ENCODE measurements around the gene EEPD1. TPM values are rescaled to one million over a fixed set of nuclear protein-coding genes. Genes with fewer than 3 reads are reported as not detected.

Gene EEPD1
- total RNA-seq, 1 donor from 2014 or later, result 7.1 TPM

GRCh38 chr7:36286226-36286625 is 133.2 kb downstream of the EEPD1 start:
- intact Hi-C loops (cut with micrococcal nuclease), result no loop called here
- no peaks in the 10 kb centered on the region for H3K9me3 ChIP-seq (replicated peaks)
- no peak overlapping the region for H3K4me3 ChIP-seq
- TF ChIP-seq, protein P1, sequence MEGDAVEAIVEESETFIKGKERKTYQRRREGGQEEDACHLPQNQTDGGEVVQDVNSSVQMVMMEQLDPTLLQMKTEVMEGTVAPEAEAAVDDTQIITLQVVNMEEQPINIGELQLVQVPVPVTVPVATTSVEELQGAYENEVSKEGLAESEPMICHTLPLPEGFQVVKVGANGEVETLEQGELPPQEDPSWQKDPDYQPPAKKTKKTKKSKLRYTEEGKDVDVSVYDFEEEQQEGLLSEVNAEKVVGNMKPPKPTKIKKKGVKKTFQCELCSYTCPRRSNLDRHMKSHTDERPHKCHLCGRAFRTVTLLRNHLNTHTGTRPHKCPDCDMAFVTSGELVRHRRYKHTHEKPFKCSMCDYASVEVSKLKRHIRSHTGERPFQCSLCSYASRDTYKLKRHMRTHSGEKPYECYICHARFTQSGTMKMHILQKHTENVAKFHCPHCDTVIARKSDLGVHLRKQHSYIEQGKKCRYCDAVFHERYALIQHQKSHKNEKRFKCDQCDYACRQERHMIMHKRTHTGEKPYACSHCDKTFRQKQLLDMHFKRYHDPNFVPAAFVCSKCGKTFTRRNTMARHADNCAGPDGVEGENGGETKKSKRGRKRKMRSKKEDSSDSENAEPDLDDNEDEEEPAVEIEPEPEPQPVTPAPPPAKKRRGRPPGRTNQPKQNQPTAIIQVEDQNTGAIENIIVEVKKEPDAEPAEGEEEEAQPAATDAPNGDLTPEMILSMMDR (IDR thresholded peaks at IDR 0.05; ENCODE audit: borderline replicate concordance), result no peak
- DNase-seq, result no peak
- peaks cover 65% of the 10 kb centered on the region for H3K4me1 ChIP-seq
- H3K27me3 ChIP-seq (ENCODE audit: low read depth), result no peaks in the 10 kb centered on the region
- H3K36me3 ChIP-seq, result peaks cover 17% of the 10 kb centered on the region
- peak overlapping the region; percentile 82 for H3K27ac ChIP-seq (replicated peaks)

DNA sequence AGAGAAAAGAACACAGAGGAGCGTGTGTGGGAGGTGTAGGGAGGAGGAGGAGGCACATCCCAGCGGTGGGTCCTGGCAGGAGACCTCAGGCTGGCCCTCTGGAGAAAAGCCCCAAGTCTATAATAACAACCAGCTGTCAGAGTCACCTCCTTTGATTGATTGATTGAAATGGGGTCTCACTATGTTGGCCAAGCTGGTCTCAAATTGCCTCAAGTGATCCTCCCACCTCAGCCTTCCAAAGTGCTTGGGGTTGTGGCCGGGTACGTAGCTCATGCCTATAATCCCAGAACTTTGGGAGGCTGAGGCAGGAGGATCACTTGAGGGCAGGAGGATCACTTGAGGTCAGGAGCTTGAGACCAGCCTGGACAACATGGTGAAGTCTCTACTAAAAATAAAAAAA is 133.6 kb downstream of the EEPD1 start:
- Histone ChIP-seq H3K27ac (replicated peaks) (peak overlapping the region; percentile 82), H3K4me1 (peaks cover 65% of the 10 kb centered on the region), H3K36me3 (peaks cover 17% of the 10 kb centered on the region), H3K4me3 (no peak overlapping the region), H3K27me3 (ENCODE audit: low read depth) (no peaks in the 10 kb centered on the region), H3K9me3 (replicated peaks) (no peaks in the 10 kb centered on the region)
- TF ChIP-seq, protein P1 (IDR thresholded peaks at IDR 0.05; ENCODE audit: borderline replicate concordance), result no peak
- no peak for DNase-seq
- intact Hi-C loops (cut with micrococcal nuclease), result no loop called here

DNA sequence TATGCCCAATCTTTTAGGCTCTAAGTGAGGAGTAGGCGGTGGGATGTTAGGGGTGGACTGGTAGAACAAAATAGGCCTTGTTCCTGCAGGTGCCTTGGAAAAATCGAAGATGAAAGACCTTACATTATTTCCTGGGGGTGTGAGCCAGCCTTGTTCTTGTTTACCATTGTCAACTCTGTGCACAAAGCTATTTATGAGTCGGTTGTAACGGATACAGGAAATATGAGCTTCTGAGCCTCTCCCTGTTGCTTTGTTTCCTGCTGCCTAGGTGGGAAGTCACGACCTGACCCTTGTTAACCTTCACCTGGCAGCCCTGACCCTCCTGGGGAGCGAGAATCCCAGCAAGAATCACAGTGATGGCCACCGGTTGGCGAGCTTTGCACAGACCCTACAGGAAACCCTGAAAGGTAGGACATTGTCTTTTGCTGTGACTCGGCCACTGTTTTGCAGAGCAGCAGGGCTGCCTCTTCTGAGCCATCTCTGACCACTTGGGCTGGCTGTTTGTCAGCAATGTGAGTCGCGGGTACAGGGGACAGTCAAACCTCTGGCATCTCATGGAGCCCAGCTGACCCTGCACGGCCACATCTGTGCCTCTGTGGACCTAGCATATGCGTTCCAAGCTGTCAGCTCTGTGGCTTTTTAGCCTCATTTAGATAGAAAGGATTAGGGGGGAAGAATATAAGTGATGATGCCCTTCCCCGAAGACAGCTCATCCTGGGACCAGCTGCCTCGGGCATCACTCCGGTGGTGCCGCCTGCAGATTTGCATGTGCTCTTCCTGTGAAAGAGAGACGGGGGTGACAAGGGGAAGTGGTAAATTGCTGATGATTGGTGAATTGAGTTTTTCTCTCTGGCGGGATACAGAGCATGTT is 134.6 kb downstream of the EEPD1 start:
- intact Hi-C loops (cut with micrococcal nuclease), result no loop called here

GRCh38 chr7:36288501-36288900 is 135.4 kb downstream of the EEPD1 start:
- Histone ChIP-seq H3K4me1 (peaks cover 66% of the 10 kb centered on the region), H3K4me3 (no peak overlapping the region), H3K27ac (replicated peaks) (peak overlapping the region; percentile 82), H3K27me3 (ENCODE audit: low read depth) (no peaks in the 10 kb centered on the region), H3K9me3 (replicated peaks) (no peaks in the 10 kb centered on the region), H3K36me3 (peaks cover 17% of the 10 kb centered on the region)
- TF ChIP-seq, protein P1 (IDR thresholded peaks at IDR 0.05; ENCODE audit: borderline replicate concordance), result no peak
- intact Hi-C loops (cut with micrococcal nuclease), result no loop called here
- no peak for DNase-seq

More for the DNA sequence above, 134.6 kb downstream of the EEPD1 start:
- Histone ChIP-seq H3K27me3 (ENCODE audit: low read depth) (no peaks in the 10 kb centered on the region), H3K36me3 (peaks cover 17% of the 10 kb centered on the region), H3K27ac (replicated peaks) (peak overlapping the region; percentile 82), H3K9me3 (replicated peaks) (no peaks in the 10 kb centered on the region), H3K4me1 (peaks cover 69% of the 10 kb centered on the region), H3K4me3 (peak overlapping the region; percentile 24)
- DNase-seq, result no peak
- TF ChIP-seq, protein P1 (IDR thresholded peaks at IDR 0.05; ENCODE audit: borderline replicate concordance), result no peak

DNA sequence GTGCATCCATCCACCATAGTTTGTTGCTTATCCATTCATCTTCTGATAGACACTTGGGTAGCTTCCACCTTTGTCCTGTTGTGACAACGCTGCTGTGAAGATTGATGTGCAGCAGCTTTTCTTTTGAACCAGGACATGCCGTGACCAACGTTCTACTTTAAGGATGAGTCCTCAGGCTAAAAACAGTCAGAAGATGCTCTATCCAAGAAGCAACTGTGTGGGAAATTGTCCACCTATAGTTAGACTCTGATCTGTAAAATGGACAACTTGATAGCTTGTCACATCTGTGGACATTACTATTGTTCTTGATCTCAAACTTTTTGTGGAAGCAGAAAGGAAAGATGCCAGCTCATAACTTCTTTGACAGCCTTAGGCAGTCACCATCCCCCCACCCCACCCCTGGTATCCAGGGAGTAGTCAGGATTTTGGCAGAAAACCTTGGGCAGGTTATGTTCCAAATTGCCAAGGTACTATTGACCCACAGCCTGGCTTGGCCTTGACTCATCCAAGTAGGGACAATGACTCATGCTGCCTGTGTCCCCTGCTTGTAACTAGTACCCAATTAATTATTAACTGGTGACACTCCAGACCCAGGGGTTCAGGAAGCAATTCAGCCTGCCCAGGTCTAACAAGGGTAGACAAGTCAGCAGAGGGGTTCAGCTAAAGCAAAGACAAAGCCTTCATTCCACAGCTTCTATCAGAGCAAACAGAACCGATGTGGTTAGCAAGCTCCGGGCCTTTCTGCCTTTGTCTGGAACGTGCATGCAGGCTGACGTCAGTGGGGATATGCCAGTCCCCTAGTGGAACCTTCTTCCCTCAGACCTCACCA is 137.0 kb downstream of the EEPD1 start:
- Histone ChIP-seq H3K27me3 (ENCODE audit: low read depth) (no peaks in the 10 kb centered on the region), H3K4me3 (no peak overlapping the region), H3K36me3 (peaks cover 17% of the 10 kb centered on the region), H3K27ac (replicated peaks) (peak overlapping the region; percentile 87), H3K4me1 (peaks cover 63% of the 10 kb centered on the region), H3K9me3 (replicated peaks) (no peaks in the 10 kb centered on the region)
- intact Hi-C loops (cut with micrococcal nuclease), result loop anchor here (5.0 to 10.0 kb wide), 2 partner anchors 135 to 303 kb away; partner anchors contain the start of gene EEPD1
- TF ChIP-seq, protein P1 (IDR thresholded peaks at IDR 0.05; ENCODE audit: borderline replicate concordance), result no peak
- DNase-seq, result no peak
